ENCODE results near the gene TANC1.
"Not testable (repeated sequence)": the region's sequence is repeated elsewhere in the genome, so short reads cannot be mapped to it uniquely, and the experiment has no call there.

TANC1 gene

DNA sequence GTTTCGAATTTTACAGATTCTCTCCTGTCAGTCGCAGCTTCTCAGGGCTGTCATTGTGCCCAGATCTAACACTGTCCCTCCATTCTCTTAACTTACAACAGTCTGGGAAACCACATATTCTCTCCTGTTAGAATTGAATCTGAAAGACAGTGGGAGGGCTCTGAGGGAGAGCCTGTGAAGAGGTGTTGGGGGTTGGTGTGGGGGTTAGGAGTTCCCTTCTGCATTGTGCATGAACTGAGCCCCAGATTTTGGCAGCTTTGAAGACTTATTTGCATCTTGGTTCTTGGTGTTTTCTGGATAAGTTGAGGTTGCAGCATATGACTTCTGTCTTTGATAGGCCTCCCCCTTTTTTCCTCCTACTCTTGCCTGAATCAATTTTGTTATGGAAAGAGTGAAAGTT lies 64.1 kb downstream of the TANC1 start:
- no peak for DNase-seq

DNA sequence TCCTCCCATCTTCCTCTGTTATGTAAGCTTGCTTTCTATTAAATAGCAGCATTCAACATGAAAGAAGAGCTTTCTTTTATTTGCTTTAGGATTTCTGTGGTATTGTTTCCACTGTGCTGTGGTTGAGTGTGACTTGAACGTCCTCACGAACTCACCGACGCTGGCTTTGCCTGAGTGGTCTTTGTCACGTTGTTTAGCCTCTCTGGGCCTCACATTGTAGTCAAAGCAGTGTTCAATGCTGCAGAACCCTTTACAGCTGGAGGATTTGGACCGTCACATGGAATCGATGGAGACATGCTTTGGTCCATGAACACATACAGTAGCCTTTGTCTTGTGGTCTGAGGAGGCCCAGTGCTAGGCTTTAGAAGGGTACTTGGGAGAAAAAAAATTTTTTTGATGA lies 66.3 kb downstream of the TANC1 start:
- DNase-seq = no peak

DNA sequence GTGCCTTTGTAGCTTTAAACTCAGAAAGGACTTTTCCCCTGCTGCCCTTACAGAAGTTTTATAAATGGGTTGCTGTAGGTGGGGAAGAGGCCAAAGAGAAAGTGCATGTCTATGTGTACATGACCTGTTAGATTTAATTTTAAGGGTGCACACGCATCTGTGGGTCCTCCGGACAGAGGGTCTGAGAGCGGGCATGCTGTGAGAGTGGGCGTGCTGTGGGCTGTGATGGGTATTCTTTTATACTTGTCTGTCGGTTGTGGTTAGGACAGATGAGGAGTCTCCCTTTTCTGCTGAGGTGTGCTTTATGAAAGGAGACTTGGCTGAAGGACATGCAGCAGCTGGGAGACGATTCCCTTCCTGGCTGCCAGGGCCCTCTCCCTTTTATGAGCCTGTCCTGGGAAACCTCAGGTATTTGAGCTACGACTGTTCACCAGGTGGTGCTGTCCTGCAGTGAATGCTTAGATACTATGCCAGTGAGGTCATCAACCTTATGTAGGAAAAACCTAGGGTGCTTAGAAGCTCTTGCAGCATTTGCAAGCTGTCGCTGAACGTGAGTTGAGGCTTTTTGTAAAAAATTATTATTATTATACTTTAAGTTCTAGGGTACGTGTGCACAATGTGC lies 67.5 kb downstream of the TANC1 start:
- DNase-seq = no peak

DNA sequence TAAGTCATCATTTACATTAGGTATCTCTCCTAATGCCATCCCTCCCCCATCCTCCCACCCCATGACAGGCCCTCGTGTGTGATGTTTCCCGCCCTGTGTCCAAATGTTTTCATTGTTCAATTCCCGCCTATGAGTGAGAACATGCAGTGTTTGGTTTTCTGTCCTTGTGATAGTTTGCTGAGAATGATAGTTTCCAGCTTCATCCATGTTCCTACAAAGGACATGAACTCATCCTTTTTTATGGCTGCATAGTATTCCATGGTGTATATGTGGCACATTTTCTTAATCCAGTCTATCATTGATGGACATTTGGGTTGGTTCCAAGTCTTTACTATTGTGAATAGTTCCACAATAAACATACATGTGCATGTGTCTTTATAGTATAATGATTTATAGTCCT lies 68.0 kb downstream of the TANC1 start:
- DNase-seq = not testable (repeated sequence)

DNA sequence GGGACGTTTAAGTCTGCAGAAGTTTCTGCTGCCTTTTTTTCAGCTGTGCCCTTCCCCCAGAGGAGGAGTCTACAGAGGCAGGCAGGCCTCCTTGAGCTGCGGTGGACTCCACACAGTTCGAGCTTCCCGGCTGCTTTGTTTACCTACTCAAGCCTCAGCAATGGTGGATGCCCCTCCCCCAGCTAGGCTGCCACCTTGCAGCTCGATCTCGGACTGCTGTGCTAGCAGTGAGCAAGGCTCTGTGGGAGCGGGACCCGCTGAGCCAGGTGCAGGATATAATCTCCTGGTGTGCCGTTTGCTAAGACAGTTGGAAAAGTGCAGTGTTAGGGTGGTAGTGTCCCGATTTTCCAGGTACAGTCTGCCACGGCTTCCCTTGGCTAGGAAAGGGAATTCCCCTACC lies 72.9 kb downstream of the TANC1 start:
- not testable (repeated sequence) for DNase-seq

DNA sequence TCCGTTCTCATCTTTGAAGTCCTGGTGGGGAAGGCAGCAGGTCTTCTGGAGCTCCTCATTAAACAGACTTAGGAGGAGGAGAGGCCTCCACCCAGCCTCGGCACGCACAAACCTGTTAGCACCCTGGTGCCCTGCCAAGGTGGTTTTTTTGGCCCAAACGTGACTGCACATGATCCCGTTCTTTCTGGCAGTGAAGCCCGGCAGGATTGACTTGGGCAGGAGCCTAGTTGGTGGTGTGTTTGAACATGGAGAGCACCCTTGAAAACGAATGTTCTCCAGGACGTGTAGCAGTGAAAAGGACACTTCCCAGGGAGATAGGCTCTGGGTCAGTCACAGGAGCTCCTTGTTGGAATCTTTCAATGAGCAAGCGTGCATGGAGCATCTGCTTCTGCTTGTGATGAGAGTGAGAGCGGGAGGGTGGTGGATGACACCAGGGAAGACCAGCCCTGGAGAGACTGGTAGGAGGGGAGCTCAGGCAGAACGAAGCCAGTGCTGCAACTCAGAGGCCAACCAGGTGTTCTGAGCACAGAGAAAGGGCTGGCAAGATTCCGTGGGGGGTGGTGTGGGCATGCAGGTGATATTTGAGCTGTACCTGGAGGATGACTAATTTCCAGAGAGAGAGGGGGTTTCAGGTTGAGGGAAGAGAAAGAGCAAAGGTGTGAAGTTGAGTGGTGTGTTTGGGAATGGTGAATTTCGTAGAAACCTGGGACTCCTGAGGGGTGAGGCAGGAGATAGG lies 73.8 kb downstream of the TANC1 start:
- DNase-seq = no peak

DNA sequence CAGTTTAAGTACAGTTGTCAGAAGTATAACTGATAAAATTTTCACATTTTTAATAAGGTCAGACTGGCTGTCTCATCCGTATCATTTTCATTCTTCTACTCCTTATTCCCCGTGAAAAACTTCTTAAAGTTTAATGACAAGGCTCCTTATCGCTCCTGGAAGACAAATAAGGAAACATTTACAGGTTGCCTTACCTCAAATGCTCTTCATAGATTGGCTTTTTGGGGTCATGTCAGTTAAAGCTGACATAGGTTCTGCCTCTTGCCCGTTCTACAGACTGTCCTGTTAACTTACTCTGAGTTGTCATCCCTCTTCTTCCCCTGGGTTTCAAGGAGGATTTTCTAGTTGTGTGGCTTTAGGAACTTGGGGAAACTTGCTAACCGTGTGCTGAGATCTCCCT lies 75.3 kb downstream of the TANC1 start:
- no peak for DNase-seq

DNA sequence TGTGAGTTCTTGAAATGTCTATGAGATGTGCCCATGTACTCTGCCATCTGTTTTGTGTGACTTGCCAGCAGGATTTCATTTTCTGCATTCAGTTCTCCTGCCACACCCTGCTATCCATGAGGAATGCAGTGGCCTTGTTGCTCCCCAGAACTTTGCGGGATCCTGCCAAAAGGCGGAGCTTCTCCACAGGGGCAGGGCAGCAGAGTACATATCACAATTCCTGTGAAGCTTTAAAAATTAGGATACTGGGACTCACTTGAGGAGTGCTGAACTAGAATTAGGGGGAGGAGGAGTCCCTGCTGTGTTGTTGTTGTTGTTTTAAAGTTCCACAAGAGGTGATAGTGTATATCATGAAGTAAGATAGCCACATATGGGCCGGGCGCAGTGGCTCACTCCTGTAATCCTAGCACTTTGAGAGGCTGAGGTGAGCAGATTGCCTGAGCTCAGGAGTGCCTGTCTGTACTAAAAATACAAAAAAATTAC lies 76.4 kb downstream of the TANC1 start:
- DNase-seq = no peak

DNA sequence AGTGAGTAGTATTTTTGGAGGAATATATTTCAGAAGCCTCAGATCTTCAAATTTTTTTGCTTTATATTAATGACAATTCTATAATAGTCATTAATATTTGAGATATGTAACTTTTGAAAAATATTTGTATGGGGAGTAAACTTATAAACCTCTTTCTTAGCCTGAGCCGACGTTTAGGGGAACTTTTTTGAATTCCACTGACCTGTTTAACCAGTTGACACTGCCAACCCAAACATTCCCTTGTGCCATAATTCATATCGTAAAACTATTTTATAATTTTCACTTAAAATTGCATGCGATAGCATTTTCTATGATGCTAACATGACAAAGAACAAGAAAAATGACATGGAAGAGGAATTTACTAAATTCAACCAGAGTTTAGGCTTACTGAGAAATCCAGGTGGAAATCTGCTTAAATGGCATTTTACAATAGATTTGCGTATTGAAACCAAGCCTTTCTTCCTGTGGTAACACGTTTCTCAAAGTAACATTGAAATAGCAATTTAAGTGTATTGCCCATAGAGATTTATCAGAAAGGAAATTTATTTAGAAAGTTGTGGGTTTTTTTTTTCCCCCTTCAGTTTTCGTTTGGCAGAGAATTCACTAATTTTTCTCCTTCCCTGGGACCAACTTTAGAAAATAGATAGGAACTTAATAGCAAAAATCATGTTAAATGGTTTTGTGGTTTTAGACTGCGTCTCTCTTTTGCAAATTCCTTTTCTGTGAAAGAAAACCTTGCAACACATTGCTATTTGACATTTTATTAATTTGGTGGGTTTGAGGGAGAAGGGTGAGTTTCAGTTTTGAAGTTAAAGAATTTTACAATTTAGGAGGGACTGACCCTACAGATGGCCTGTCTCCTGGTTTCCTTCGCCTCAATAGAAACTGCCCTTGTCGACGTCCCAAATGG lies 77.4 kb downstream of the TANC1 start:
- DNase-seq = no peak

DNA sequence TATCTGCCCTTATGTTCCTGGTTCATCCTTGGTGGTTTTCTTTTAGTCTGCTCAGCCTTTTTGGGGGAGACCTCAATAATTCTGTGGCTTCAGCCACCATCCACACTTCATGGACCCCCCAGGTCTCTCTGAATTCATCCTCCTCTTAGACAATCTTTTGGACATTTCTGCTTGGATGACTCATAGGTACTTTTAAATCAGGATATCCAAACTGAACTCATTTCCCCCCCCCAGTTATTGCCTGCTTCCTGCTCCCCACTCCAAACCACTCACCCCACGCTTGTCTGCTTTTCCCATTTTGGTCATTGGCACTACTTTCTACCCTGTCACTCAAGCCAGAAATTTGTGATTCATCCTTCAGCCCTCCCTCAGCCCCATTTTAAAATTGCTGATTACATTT lies 78.5 kb downstream of the TANC1 start:
- no peak for DNase-seq

DNA sequence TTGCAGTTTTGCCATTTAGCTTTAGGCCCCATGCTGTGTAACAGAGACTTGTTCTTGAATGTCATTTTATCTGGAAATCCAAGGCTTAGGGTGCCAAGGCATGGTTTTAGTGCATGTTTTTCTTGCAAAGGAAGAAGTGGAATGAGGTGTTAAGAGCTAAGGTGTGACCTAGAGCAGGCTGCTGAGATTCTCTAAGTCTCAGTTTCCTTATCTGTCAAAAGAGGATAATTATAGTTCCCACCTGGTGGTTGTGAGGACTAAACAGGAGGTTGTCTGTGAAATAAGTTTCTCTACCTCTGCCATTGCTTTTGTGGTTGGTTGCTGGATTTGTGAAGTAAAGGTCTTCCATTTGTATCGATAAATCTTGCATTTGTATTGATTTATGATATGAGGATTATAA lies 82.0 kb downstream of the TANC1 start:
- DNase-seq = no peak

DNA sequence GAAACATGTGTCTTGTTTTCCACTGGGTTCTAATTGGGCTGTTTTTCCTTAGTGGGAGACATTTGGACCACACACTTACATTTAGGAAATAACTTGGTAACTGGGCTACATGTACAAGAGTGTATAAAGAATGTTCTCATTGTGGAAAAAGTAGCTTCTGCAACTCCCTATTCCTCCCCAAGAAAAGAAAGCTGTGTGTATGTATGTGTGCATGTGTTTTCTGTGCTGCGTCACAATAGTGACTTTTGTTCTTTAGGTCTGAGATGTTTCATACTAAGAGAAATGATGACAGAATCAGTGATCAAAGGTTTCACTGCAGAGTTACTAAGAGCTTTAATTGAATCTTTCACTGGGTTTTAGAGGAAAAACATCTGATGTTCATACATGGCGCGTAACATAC lies 82.7 kb downstream of the TANC1 start:
- no peak for DNase-seq

DNA sequence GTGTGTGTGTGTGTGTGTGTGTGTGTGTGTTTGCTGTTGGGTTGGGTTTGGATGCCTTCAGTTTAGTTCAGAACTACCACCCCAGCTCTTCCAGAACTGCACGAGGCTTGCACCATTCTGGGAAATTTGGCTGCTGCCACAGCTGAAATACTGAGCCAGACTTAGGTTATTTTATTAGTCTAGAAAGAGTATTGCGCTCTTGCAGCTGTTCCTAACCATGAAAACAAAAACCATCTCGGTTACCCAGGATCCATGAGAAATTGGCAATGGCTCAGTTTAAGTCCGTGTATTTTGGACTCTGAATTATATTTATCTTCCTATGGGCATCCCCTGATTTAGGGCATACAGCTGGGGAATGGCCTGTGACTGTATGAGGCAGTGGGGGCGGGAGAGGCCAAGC lies 83.2 kb downstream of the TANC1 start:
- no peak for DNase-seq

DNA sequence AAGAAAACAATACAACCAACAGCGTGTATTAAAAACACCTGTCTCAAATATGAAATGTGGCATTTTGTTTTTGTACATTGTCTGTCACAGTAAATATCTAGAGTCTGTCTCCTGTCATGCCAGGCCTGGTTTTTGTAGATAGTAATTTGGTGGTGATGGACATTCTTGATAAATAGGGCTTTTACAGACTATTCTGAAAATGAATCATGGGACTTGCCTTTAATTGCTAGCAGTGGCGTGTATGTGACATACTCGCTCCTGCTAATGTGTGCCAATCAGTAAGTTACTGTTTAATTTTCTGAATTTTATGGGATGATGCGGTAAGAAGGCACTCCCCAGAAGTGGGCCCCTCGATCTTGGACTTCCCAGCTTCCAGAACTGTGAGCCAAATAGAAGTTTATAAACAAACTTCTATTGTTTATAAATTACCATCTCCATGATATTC lies 83.7 kb downstream of the TANC1 start:
- DNase-seq = no peak

DNA sequence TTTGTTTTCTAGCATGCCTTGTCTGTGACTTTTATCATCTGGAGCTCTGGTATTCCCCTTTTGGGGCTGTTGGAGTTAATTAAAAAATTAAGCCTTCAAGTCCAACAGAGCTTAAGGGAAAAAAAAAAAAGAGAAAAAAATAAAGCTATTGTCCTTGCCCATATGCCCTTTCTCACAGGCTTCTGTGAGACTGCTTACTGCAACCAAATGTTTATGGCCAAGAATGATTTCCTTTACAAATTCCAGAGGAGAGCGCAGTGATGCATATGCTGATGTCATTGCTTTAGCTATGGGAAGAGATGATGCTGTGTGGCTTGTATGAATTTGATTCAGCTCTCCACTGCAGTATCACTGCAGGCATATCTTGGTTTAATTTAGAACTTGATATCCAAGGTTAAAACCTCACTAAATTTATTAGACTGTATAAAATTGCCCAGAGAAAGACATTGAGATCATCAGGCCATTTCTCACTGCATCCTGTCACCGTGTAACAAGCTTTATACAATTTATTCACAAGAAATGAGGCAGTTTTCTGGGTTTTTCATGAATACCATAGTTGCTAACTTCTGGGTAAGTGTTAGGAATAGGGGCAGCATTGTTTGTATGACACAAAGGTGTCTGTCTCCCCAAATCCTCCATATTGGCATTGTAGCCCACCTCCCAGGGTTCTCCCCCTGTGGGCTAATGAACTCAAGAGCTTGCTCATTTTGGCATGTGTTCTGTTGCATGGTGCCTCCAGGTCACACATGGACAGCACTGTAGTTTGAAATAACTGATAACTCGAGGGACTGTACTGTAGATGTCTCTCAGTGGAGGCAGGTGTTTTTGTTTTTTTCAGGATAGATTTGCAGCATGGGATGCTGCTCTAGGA lies 85.0 kb downstream of the TANC1 start:
- DNase-seq = no peak

DNA sequence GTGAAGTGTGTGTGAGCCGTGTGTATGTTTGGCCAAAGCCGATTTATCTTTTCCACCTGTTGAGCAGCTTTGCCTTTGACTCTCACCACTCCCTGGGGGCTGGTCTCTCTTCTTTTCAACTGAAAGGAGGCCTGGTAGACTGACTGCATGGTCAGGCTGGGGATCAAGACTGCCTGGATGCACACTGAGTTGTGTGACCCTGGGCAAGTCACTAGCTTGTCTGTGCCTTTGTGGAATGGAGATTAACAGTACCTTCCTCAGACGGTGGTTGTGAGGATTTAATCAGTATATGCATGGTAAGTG lies 85.5 kb downstream of the TANC1 start:
- no peak for DNase-seq

DNA sequence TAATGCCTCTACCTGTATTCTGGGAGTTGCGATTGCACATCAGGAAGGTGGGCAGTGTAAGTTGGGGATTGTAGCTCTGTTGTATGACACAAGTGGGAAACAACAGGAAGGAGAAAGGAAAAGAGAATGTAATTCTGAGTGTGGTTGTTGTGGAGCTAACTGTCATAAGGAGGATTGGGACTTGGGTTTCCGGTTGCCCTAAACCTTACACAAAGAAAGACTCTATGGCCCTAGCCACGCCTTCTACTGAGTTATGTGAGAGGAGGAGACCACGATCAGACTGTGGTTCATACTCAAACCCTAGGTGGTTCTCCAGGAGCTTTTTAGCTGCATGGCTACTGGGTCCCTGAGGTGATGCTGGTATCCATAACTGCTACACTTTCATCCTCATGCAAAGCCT lies 86.5 kb downstream of the TANC1 start:
- no peak for DNase-seq

DNA sequence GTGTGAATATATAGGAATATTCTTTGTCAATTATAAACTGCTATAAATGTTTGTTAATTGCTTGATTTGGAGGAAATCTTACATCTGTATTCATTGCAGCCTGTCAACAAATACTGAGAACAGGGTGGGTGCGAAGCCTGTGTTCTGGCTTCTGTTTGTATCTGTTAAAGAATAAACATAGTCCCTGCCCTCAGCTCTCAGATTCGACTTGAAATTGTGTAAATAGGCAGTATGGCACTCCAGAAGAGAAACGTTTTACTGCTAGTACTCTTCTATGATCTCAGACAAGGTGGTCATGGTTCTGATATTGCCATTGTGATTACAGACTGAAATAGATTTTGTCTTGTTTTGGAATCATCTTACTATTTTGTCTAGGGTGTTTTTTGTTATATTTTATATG lies 92.1 kb downstream of the TANC1 start:
- DNase-seq = no peak

DNA sequence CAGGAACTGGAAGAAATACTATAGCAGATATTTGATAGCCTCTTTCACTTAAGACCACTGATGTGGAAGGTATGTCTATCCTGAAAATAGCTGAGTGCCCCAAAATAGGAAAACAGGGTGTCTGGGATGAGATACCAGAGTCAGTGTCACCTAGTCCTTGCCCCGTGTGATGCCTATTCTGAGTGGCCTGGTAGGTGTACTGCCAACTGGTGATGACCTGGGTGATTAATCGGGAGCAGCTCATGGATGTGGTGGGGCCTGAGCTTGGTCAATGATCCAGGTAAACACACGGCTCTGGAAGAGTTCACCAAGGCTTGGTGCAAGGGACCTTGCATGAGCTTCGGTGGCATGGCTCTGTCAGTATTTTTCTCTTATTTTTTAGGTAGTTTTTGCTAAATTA lies 95.2 kb downstream of the TANC1 start:
- DNase-seq = no peak

DNA sequence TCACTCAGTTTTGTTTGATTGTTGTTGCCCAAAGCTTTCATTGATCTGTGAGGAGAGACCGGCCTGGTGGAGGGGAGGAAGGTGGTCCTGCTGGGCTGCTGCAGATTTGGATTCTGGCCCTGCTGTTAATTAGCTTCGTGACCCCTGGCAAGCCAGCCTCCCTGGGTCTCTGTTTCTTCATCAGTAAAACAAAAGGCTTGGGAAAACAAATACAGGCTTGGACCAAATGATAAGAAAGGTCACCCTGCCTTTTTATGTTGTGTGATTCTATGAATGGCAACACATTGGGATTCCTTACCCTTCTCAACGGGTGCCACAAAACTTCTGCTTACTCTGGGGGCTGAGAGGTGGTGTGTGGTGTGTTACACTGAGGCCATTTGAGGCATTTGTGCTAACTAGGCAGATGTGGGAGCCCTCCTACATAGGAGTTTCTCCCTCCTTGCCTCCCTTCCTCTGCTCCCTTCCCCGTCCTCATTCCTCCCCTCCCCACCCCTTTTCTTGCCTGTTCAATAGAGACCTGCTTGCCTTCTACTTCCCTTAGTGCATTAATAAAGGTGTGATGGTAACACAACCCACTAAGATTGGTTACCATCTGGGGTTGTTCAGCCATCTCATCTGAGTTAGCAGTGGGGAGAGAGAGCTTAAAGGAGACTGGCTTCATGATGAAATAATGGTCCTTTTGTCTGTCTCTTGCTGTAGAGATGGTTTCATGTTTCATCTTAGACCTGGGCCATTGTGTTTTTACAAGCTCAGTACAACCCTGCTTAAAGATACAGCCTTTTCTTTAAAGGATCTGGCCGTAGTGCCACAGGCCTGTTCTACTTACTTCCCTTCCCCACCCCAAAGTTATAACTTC lies 96.2 kb downstream of the TANC1 start:
- DNase-seq = no peak

DNA sequence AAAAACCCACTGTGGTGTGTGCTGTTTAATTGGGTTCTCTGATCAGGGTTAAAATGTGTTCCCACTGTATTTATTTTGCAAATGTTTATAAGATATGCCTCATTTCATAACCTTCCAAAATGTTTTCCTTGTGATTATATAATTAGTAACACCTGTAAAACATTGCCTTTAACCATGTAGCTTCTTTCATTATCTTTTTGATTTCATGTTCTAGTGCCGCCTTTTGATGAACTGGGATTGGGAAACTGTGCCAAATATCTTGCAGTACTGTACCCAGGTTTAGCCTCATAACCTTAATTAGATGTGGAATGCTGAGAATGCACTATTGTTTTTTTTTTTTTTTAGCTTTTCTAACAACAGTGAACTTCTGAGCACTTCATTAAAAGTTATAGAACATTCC lies 96.9 kb downstream of the TANC1 start:
- no peak for DNase-seq

DNA sequence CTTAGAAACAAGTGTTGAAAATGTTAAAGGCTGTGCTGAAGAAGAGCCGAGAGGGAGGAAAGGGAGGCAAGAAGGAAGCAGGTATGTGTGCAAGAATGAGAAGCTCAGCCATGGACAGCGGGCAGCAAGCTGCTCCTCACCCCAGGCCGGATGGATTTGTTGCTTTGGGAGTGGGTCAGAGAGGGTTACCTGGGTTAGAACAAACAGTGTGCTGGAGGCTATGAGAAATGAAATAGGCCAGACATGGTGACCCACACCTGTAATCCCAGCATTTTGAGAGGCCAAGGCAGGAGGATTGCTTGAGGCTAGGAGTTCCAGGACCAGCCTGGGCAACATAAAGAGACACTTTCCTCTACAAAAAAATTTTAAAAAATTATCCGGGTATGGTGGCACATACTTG lies 97.5 kb downstream of the TANC1 start:
- DNase-seq = no peak
